Measurements from ENCODE around the gene JUP. TPM values are rescaled to one million over a fixed set of nuclear protein-coding genes. Genes with fewer than 3 reads are reported as not detected.

The JUP gene
- total and polyA plus RNA-seq, 2 of the 13 experiments (the other 11 are each of a cell fraction or from before 2014, with no cell fraction given), result 12.1 to 20.6 TPM

- TF ChIP-seq KIAA2018 (CRISPR knock-in tag; IDR thresholded peaks at IDR 0.05; ENCODE audit: borderline replicate concordance) (no peak), ZNF556 (CRISPR knock-in tag; IDR thresholded peaks at IDR 0.05; ENCODE audit: borderline replicate concordance) (no peak), ZNF44 (CRISPR knock-in tag; IDR thresholded peaks at IDR 0.05) (no peak), ZMYM3 (CRISPR knock-in tag; IDR thresholded peaks at IDR 0.05) (no peak; the same call in 1 of the 2 replicates), EHMT2 (IDR thresholded peaks at IDR 0.05; ENCODE audit: borderline replicate concordance, low read depth, low read length) (no peak), ZNF598 (CRISPR knock-in tag; IDR thresholded peaks at IDR 0.05; ENCODE audit: borderline replicate concordance) (no peak), FOSL2 (CRISPR knock-in tag; IDR thresholded peaks at IDR 0.05) (peak; percentile 33; the same call in 1 of the 2 replicates), NFE2 (CRISPR knock-in tag; IDR thresholded peaks at IDR 0.05) (no peak), ZBTB44 (CRISPR knock-in tag; IDR thresholded peaks at IDR 0.05) (no peak), ZNF318 (CRISPR knock-in tag; IDR thresholded peaks at IDR 0.05) (0 out of 2 replicates have a peak, but pooled peaks have one; percentile 35)
Observed at GRCh38 chr17:41812381-41813151, 26.1 kb upstream of the JUP start, which contains the start of gene FKBP10 (continued).
